GM18511 (cell line): Measurements from ENCODE around the gene MMAB.

ENCODE experiments used
- ATAC-seq: cut with Tn5 transposase; IDR thresholded peaks from one replicate; pipeline ENCODE4 v1.9.1; 2021; ENCODE audit warnings: mild to moderate bottlenecking, moderate library complexity; ENCODE audit not compliant: unreplicated experiment

Gene MMAB

GRCh38 chr12:109518820-109519665, 54.3 kb downstream of the MMAB start:
- ATAC-seq, result no peak

GRCh38 chr12:109517619-109518018, 55.7 kb downstream of the MMAB start:
- ATAC-seq, result no peak

GRCh38 chr12:109513977-109514376, 59.3 kb downstream of the MMAB start:
- no peak for ATAC-seq

- no peak for ATAC-seq
These were observed 60.3 kb downstream of the MMAB start for GRCh38 chr12:109513051-109513450.

- ATAC-seq, result no peak
These were observed 60.7 kb downstream of the MMAB start for GRCh38 chr12:109512608-109513007.

- no peak for ATAC-seq
These were observed 63.1 kb downstream of the MMAB start for GRCh38 chr12:109510196-109510595.

GRCh38 chr12:109504068-109504467, 69.2 kb downstream of the MMAB start:
- no peak for ATAC-seq
